ENCODE results near the gene MYOZ3.

MYOZ3 gene, protein sequence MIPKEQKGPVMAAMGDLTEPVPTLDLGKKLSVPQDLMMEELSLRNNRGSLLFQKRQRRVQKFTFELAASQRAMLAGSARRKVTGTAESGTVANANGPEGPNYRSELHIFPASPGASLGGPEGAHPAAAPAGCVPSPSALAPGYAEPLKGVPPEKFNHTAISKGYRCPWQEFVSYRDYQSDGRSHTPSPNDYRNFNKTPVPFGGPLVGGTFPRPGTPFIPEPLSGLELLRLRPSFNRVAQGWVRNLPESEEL

DNA sequence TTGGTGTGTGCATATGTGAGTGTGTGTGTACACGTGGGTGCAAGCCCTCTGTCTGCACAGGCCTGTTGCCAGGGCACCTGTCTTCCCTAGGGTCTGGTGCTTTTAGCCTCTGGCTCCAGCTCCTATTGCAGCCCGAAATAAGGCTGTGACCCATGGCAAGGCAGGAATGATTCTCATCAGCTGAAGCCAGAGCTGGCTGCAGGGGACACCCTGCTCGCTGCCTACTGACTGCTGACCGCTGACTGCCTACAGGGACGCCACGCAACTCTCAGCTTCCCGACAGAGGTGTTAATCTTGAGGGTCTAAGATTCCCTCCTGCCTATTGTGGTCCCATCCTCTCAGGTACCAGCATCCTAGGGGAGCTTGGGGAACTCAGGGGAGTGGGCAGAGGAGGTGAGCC, at the start of gene MYOZ3:
MYOZ3 (plus strand) TSS at position 166 of the 400 bp plus-strand sequence. CDS start 1,691 bp downstream, outside the sequence.
- no peak for DNase-seq (ENCODE audit: low read depth)

DNA sequence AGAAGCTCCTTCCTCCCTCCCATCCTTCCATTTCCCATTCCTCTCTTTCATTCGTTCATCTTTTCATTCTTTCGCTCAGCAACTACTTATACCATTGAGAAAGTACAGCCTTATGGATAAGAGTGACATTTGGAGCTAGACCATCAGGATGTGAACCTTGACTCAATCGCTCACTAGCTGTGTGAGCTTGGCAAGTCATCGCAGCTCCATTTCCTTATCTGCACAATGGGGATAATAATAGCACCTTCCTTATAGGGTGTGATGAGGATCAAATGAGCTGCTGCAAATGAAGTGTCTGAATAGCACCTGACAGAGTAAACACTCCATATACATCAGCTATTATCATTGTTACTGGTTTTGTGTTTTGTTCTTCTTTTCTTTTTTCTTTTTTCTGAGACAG, 48.6 kb upstream of the MYOZ3 start:
- no peak for DNase-seq (ENCODE audit: low read depth)

DNA sequence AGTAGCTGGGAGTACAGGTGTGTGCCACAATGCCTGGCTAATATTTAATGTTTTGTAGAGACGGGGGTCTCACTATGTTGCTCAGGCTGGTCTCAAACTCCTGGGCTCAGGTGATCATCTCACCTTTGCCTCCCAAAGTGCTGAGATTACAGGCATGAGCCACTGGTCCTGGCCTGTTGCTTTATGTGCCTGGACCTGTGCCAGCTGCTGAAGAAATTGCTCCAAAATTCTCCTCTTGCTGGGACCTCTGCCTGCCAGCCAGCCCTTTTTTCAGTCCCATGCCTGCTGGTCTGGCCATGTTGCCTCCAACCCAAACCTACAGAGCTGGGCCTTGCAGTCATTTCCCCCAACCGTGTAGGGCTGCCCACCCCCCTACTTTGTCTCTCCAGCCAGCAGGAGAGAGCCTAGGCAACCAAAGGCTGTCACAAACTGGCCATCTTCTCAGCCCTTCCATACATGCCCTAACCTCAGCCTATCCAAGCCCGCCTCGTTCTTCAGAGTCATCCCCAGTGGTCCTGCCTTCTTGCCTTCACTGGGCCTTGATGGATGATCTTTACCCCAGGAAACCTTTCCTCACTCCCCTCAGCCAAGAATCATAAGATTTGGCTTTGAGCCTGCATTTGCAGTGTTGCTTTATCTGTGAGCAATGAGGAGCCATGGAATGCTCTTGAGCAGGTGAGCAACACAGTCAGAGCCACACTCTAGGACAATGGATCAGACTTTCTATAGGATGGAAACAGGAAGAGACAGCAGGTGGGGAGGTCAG, 48.0 kb upstream of the MYOZ3 start:
- DNase-seq (ENCODE audit: low read depth) = no peak

DNA sequence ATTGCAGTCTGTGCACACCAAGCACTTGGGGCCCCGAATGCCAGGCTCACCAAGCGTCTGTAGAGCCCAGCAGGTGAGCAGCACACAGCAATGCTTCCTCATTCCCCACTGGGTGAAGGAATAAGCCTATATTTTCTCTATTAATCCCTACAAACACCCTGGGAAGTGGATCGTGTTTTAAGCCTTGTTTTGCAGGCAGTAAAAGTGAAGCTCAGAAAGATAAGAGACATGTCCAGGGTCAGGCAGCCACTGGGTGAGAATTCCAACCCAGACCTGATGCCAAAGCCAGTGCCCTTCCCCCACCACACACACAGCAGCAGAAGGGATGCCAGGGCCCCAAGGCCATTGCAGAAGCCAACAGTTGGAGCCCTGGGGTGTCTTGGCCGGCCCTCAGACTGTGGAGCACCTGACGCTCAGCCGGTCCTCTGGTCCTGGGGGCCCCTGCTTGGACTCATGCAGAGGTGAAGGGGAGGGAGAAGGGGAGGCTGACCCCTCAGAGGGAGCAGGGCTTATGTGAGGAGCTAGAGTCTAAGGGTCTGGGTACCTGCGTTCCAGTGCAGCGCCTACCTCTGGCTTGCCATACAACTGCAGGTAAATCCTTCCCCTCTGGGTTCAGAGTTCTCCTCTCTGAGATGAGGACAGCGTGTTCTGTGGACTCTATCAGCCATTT, 46.9 kb upstream of the MYOZ3 start:
- DNase-seq (ENCODE audit: low read depth) = no peak

DNA sequence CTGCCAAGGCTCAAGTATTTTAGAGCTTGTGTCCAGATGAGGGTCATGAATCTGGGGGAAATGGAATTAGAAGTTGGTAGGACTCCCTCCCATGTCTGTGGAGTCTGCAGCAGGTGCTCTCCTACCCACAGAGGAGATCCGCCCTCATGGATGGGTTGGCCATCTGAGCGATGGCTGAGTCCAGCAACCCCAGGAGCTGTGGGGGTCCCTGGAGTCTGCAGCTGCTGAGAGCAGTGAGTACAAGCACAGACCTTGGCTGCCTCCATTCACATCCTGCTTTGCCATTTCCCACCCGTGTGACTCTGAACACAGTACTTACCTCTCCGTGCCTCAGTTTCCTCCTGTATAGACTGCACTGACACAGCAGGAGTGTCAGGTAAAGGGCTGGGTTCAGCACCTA, 46.4 kb upstream of the MYOZ3 start:
- no peak for DNase-seq (ENCODE audit: low read depth)

DNA sequence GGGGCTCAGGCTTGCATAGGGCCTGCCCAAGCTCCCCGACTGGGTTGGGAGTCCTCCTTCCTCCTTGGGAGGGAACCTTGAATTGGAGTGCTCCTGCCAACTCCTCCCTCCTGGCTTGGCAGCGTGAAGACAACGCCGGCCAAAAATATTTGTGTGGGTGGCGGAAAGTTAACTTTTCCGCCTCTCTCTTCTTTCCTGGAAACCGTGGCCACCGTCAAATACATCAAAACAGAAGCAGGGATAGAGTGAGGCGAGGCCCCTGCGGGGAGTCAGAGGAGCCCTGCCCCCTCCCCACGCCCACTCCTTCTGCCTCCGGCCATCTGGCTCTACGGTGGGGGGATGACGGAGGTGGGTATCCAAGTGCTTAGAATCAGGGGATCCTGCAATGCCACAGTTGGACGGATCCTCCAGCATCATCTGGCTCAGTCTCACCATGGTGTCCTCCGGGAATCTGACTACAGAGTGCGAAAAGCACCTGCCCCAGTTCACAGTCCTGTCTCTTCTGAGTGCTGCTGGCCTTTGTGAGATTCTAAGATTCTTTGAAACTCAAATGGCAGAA, 45.8 kb upstream of the MYOZ3 start:
- no peak for DNase-seq (ENCODE audit: low read depth)

DNA sequence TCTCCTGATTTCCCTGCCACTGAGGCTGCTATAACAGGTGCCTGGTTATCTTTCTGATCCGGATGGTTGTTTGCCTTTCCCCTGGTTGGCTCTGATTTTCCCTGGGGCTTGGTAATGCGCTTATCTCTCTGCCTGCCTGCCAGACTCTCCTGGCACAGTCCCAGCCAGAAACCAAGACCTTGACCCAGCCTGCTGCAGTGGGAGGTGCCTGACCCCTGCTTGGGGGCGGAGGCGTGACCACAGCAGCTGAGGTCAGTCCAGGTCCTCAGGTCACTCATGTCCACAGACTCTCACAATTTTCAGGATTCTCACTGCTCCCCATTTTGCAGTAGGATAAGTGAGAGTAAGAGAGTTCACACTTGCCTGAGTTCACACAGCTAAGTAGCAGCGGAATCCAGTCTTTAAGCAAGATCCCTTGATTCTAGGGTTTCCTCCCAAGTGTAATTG, 45.0 kb upstream of the MYOZ3 start:
- no peak for DNase-seq (ENCODE audit: low read depth)

DNA sequence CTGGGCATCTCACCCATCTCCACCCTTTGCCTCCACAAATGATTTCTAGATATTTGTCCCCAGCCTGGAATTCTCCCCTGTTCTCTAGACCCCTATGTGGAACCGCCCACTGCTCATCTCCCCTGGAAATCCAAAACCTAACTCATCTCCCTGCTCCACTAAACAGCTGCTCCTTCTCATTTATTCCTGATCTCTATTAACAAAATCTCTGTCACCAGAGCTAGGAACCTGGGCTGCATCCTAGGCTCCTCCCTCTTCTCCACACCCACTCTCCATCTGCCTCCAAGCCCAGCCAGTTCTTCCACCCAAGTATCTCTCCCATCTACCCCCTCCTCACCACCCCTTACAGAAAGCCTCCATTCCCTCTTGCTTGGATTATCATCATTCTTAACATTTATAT, 44.5 kb upstream of the MYOZ3 start:
- DNase-seq (ENCODE audit: low read depth) = no peak

DNA sequence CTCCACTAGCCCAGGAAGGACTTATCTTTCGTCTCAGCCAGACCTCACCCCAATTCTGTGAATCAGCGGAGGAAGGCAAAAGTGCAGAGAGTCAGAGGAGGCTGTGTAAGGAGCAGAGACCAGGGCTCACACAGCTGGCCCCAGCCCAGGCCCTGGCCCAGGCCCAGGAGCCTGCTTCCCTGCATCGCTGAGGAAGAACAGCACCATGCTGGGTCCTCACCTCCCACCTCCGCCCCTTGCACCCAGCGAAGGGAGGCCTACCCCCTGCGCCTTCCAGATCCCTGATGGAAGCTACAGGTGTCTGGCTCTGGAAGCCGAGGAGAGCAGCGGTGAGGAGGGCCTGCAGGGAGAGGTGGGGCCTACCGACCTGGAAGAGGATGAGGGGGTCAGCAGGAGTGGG, 42.9 kb upstream of the MYOZ3 start:
- no peak for DNase-seq (ENCODE audit: low read depth)

DNA sequence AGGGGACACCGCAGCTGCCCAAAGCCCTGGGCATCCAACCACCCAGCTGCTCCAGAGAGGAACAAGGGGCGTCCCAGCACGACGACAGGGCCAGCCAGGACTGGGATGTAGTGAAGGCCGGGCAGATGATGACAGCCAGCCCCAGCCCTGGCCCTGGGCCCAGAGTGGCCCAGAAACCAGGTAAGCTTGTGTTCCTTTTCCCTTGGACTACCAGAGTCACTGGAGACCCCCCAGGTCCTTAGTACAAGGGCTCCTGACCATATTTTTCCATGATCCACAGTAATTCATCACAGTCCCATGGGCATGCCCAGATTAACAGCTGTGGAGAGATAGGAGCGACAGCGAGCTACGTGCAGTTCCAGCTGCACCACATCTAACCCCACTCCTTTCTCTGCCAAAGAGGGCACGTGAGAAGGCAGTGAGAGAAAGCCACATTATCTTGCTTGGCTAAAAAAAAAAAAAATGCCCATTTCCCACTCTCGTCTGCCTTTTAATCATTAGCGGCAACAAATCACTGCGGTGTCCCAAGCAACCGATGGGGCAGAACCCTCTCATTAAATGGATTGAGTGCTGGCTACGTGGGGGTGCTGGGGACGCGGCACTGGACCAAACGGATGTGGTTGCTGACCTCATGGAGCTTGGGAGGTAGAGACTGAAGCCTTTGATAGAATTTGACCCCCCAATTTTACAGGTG, 42.3 kb upstream of the MYOZ3 start:
- no peak for DNase-seq (ENCODE audit: low read depth)

DNA sequence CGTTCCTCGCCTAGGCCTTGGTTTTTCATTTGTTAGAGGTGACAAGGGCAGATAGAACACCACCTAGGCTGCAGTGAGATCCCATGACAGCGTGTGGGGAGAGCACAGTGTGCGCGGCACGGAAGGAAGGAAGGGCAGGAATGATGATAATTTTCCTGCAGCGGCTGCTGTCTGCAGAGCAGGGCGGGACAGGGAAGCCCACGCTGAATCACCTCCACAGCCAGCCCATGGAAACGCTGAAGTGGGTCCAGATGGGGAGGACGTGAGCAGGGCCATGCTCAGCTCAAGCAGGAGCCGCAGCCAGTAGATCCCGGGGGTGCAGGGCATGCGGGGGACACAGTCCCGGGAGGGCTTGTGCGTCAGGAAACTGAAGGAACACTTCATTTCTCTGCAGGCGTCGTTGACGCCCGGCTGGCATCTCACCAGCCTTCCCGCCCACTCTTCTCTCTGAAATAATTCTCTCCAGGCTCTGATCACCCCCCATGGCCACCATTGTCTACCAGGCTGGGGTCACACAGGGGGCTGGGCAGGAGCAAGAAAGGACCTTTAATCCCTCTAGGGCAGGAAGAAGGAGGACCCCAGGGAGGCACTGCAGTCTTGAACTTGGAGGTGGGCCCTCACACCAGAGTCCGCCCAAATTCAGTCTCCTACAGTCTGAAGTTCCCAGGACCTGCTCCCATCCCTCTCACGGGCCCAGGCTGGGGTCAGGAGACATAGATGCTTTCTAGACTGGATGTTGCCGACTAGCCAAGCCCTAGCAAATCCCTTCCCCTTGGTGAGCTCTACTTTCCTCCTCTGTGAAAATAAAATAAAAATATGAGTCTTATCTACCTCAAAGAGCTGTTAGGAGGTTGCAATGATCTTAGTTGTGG, 41.5 kb upstream of the MYOZ3 start:
- no peak for DNase-seq (ENCODE audit: low read depth)

DNA sequence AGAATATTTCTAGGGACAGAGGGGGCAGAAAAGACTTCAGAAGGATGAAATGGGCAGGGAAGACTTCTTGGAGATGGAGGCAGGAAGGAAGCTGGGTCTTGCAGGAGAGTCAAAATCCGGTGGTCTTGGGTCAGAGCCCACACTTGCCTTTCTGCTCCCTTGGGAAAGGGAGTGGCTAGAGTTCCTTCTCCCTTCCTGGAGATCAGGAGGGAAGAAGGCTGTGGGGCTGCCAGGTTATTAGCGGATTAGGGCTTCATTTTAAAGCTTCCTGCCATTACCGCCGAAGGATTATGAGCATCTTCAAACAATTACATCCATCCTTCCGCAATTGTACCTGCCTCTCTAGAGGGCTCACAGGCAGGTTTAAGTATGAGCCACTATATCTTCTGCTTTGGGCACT, 39.8 kb upstream of the MYOZ3 start:
- DNase-seq (ENCODE audit: low read depth) = no peak

DNA sequence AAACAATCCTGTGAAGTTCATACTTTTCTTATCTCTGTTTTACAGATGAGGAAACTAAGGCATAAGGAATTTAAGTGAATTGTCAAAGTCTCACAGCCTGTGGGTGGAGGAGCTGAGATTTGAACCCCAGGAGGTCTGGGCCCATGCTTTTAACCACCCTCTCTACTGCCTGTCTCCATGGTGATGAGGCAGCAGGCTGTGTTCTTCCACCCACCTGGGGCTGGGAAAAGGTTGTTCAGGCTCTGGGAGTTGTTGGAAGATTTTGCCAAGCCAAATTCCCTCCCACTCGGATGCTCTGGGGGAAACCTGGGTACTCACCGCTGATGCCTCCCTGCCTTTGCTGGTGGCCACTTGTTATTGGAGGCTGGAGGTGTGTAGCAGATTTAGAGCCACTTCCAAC, 38.9 kb upstream of the MYOZ3 start:
- no peak for DNase-seq (ENCODE audit: low read depth)

DNA sequence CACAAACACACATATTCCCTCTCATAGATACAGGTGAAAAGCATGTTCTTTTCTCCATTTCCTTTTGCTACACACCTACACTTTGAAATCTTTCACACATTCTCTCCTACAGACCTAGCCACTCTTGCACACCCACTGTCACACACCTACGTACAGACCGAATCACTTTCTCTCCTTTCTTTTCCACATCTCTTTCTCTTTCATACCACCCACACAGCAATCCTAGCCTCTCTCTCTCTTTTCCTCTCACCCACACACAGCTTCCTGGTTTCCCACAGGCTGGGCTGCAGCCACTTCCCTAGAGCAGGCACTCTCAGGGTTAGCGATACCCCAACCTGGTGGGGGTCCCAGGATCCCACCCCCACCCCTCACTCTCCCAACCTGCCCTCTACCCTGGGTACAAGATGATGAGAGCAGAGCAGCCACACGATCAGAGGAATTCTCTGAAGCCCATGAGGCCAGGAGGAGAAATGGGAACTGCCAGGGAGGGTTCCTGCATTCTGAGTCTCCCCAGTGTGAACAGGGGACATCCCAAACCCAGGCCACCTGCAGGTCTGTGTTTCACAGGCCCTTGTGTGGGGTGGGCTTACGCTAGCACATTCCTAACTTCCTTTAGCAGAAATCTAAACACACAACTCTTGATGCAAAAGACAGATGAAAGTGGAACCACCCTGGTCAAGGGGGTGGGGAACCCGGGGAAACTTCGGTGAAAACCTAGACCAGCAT, 37.7 kb upstream of the MYOZ3 start:
- no peak for DNase-seq (ENCODE audit: low read depth)

DNA sequence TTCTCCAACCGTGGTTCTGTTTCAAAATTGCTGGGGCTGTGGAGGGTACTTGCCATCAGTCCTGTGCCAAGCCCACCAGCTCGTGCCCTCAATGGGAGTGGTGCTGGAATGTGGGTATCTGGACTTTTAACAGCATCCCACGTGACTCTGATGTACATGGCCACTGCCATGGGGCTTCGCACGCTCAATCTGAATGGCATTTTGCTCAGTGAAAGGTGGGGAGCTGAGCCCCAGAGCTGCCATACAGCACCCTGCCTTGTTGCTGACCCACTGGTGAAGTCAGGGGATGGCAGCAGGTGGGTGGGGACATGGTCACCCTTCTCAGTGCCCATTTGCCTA, 37.2 kb upstream of the MYOZ3 start:
- DNase-seq (ENCODE audit: low read depth) = no peak

DNA sequence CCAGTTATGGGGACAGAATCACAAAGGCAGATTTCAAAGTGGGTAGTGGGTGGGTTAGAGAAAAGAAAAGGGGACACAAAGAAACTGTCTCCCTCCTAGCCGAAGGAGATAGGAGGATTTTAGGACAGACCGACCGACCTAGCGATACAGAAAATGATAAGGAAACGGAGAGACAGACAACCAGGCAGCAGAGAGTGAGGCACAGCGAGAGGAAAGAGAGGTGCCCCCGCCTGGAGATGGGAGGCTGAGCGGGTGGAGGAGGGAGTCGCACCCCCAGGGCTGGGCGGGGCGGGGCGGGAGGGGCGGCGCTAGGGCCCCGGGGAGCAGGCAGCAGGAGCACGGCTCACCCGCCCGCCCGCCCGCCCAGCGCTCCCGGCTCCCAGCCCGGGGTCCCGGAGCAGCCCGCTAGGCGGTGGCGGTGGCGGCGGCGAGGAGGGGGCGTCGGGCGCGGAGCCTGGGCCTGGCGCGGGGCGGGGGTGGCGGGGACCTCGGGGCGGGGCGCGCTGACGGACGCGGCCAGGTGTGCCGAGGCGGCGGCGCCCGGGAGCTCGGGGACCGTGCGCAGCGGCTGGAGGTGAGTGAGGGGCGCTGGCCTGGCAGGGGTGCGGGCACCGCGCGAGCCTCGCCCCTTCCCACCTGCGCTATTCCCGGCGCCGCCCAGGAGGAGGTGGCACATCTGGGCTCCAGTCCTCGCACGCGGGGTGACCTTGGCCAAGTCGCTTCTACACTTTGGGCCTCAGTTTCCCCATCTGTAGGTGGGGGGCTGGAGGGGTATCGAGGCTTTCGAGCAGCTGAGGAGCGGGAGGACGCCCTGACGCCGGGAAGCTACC, 36.5 kb upstream of the MYOZ3 start:
- peak; percentile 8 for DNase-seq (ENCODE audit: low read depth)

DNA sequence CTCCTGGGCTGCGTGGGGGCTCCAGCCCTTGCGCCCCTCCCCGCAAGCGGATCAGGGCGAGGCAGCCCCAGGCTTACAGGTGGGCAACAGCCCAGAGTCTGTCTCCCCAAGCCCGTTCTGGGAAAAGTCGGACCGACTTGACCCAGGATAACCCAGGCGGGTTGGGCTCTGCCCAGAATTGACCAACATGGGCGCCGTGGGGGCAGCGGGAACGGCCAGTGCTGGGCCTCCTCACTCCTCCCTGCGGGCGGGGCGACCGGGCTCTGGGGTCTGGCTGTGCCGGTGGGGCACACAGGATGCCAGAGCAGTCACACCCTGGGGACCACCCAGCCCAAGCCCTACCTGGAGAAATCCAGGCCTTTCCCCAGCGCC, 35.9 kb upstream of the MYOZ3 start:
- DNase-seq (ENCODE audit: low read depth) = no peak

DNA sequence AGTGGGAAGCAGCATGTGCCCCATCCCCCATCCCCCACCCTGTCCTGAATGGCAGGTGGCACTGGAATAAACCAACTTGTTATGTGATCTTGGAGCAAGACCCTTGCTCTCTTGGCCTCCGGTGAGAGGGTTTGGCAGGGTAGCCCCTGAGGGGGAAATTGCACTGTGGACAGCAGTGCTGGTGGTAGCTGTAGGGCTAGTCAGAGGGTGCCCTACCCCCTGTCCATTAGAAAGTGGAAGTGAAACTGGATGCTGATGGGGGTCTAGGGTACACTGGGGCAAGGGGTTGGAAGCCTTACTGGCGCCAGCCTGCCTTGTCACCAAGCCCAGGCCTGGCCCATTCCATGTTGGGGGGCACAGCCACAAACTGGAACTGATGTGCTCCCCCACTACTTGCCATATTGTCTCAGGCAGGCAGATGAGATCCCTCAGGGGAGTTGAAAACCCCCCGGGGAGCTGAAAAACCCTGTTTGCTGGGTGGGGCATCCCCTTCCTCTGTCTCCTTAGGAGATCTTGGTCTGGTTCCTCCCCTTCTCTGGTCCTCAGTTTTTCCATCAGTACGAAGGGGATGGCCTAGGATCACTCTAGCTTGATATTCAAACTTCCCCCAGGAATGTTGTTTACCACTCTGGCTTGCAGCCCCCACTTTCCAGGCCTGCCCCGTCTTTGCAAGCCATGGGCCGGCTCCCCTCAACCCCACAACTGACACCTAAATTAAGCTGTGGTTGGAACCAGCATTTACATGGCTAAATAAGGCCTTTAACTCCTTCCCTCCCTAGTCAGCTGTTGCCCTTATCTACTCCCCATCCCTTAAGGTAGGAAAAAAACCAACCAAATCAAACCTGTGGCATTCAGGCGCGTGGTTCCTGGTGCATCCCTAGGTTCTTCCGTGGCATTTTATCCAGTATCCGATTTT, 35.0 kb upstream of the MYOZ3 start:
- no peak for DNase-seq (ENCODE audit: low read depth)

DNA sequence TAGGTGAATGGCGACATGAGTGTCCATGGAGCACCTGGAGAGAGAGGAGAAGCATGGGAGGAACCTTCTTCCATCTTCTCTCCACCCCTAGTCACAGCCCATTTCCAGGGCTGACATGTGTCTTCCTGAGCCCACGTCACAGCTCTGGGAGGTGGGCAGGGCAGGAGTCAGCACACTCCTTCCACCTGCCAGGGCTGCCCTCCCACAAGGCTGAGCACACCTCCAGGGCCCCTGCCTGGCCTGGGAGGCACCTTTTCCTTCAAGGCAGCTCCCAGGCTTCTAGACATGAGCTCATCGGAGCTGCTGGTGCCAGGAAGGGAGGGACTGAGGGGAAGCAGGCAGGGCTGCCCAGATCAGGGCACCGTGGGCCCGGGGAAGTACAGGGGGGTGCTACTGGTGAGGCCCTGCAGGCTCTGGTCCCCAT, 34.2 kb upstream of the MYOZ3 start:
- DNase-seq (ENCODE audit: low read depth) = no peak
